GM23338 (cell line): ENCODE measurements around the gene SLC10A3. TPM values are rescaled to one million over a fixed set of nuclear protein-coding genes. Genes with fewer than 3 reads are reported as not detected.

Source experiments
- CREB1 ChIP-seq: fragments of 250-450 bp; sonication (Bioruptor Pico); IDR thresholded peaks from 2 replicates; pipeline ENCODE4 v1.5.0; 2020; ENCODE audit warnings: low read depth, mild to moderate bottlenecking, moderate library complexity
- EZH2phosphoT487 ChIP-seq: fragments of 200-600 bp; sonication (generic); IDR thresholded peaks from one replicate; pipeline ENCODE4 v1.8.1; 2018; ENCODE audit warnings: antibody characterized with exemption; ENCODE audit not compliant: unreplicated experiment
- NANOG ChIP-seq: IDR thresholded peaks from 2 replicates; pipeline ENCODE4 v1.6.1; 2016; ENCODE audit warnings: antibody characterized with exemption, borderline replicate concordance
- POLR2AphosphoS5 ChIP-seq: IDR thresholded peaks from 2 replicates; pipeline ENCODE4 v1.6.1; 2016; ENCODE audit warnings: antibody characterized with exemption, low read depth
- STAT1 ChIP-seq: IDR thresholded peaks from one replicate; pipeline ENCODE4 v1.6.1; 2016; ENCODE audit warnings: antibody characterized with exemption; ENCODE audit not compliant: unreplicated experiment
- ZNF114 ChIP-seq: fragments of 250-450 bp; sonication (Bioruptor Pico); IDR thresholded peaks from 2 replicates; pipeline ENCODE4 v1.5.0; 2020; ENCODE audit warnings: mild to moderate bottlenecking, moderate library complexity
- ZNF331 ChIP-seq: fragments of 250-450 bp; sonication (Bioruptor Pico); IDR thresholded peaks from 2 replicates; pipeline ENCODE4 v1.5.0; 2020; ENCODE audit warnings: low read depth, mild to moderate bottlenecking, moderate library complexity
- polyA plus RNA-seq: library from polyadenylated mRNA; unstranded; fragments of >200 nt; fragmentation: Nextera tagmentation; extraction: Ambion mirVana; gene quantifications from 2 replicates; pipeline ENCODE4 v1.2.1, GENCODE V29; 2016
- total RNA-seq: library from RNA; depleted of rRNA; stranded (reverse); fragments of >200 nt; shearing (Covaris generic); gene quantifications from 2 replicates; pipeline ENCODE4 v1.2.3, GENCODE V29; 2014
- TF ChIP-seq, protein P1 (sequence below): fragments of 250-450 bp; sonication (Bioruptor Pico); IDR thresholded peaks from 2 replicates; pipeline ENCODE4 v1.5.0; 2020; ENCODE audit warnings: mild to moderate bottlenecking, moderate library complexity
- TF ChIP-seq, protein P2 (sequence below): IDR thresholded peaks from one replicate; pipeline ENCODE4 v1.6.1; 2018; ENCODE audit warnings: antibody characterized with exemption; ENCODE audit not compliant: unreplicated experiment

The SLC10A3 gene
- total and polyA plus RNA-seq, 2 experiments from 2014 or later: 7.6 to 17.6 TPM

DNA sequence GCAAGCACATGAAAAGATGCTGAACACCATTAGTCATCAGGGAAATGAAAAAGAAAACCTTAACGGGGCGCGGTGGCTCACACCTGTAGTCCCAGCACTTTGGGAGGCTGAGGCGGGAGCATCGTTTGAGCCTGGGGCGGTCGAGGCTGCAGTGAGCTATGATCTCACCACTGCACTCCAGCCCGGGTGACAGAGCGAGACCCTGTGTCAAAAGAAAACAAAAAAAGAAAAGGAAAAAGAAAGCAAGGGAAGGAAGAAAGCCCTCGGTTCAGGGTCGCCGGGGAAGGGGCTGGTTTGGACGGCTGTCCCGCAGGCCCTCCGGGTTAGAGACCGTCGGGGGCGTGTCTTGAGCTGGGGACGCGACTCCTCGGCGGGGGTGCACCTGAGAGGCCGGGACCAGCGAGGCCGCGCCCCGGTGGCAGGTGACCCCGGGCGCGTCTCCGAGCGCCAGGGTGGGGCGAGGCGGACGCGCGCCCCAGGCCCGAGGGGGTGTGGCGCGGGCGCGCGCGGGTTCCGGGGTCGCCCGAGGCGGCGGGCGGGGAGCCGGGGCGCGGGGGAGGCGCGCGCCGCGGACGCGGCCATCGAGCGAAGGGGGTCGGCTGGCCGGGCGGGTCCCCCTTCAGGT lies 32.8 kb downstream of the SLC10A3 start (continued):
- TF ChIP-seq, protein P1, sequence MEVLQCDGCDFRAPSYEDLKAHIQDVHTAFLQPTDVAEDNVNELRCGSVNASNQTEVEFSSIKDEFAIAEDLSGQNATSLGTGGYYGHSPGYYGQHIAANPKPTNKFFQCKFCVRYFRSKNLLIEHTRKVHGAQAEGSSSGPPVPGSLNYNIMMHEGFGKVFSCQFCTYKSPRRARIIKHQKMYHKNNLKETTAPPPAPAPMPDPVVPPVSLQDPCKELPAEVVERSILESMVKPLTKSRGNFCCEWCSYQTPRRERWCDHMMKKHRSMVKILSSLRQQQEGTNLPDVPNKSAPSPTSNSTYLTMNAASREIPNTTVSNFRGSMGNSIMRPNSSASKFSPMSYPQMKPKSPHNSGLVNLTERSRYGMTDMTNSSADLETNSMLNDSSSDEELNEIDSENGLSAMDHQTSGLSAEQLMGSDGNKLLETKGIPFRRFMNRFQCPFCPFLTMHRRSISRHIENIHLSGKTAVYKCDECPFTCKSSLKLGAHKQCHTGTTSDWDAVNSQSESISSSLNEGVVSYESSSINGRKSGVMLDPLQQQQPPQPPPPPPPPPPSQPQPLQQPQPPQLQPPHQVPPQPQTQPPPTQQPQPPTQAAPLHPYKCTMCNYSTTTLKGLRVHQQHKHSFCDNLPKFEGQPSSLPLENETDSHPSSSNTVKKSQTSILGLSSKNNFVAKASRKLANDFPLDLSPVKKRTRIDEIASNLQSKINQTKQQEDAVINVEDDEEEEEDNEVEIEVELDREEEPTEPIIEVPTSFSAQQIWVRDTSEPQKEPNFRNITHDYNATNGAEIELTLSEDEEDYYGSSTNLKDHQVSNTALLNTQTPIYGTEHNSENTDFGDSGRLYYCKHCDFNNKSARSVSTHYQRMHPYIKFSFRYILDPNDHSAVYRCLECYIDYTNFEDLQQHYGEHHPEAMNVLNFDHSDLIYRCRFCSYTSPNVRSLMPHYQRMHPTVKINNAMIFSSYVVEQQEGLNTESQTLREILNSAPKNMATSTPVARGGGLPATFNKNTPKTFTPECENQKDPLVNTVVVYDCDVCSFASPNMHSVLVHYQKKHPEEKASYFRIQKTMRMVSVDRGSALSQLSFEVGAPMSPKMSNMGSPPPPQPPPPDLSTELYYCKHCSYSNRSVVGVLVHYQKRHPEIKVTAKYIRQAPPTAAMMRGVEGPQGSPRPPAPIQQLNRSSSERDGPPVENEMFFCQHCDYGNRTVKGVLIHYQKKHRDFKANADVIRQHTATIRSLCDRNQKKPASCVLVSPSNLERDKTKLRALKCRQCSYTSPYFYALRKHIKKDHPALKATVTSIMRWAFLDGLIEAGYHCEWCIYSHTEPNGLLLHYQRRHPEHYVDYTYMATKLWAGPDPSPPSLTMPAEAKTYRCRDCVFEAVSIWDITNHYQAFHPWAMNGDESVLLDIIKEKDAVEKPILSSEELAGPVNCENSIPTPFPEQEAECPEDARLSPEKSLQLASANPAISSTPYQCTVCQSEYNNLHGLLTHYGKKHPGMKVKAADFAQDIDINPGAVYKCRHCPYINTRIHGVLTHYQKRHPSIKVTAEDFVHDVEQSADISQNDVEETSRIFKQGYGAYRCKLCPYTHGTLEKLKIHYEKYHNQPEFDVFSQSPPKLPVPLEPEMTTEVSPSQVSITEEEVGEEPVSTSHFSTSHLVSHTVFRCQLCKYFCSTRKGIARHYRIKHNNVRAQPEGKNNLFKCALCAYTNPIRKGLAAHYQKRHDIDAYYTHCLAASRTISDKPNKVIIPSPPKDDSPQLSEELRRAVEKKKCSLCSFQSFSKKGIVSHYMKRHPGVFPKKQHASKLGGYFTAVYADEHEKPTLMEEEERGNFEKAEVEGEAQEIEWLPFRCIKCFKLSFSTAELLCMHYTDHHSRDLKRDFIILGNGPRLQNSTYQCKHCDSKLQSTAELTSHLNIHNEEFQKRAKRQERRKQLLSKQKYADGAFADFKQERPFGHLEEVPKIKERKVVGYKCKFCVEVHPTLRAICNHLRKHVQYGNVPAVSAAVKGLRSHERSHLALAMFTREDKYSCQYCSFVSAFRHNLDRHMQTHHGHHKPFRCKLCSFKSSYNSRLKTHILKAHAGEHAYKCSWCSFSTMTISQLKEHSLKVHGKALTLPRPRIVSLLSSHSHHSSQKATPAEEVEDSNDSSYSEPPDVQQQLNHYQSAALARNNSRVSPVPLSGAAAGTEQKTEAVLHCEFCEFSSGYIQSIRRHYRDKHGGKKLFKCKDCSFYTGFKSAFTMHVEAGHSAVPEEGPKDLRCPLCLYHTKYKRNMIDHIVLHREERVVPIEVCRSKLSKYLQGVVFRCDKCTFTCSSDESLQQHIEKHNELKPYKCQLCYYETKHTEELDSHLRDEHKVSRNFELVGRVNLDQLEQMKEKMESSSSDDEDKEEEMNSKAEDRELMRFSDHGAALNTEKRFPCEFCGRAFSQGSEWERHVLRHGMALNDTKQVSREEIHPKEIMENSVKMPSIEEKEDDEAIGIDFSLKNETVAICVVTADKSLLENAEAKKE (CRISPR knock-in tag): no peak
- TF ChIP-seq ZNF331 (CRISPR knock-in tag) (no peak), CREB1 (CRISPR knock-in tag) (no peak), POLR2AphosphoS5 (no peak), EZH2phosphoT487 (no peak), STAT1 (no peak), ZNF114 (CRISPR knock-in tag) (no peak), NANOG (no peak)
- TF ChIP-seq, protein P2, sequence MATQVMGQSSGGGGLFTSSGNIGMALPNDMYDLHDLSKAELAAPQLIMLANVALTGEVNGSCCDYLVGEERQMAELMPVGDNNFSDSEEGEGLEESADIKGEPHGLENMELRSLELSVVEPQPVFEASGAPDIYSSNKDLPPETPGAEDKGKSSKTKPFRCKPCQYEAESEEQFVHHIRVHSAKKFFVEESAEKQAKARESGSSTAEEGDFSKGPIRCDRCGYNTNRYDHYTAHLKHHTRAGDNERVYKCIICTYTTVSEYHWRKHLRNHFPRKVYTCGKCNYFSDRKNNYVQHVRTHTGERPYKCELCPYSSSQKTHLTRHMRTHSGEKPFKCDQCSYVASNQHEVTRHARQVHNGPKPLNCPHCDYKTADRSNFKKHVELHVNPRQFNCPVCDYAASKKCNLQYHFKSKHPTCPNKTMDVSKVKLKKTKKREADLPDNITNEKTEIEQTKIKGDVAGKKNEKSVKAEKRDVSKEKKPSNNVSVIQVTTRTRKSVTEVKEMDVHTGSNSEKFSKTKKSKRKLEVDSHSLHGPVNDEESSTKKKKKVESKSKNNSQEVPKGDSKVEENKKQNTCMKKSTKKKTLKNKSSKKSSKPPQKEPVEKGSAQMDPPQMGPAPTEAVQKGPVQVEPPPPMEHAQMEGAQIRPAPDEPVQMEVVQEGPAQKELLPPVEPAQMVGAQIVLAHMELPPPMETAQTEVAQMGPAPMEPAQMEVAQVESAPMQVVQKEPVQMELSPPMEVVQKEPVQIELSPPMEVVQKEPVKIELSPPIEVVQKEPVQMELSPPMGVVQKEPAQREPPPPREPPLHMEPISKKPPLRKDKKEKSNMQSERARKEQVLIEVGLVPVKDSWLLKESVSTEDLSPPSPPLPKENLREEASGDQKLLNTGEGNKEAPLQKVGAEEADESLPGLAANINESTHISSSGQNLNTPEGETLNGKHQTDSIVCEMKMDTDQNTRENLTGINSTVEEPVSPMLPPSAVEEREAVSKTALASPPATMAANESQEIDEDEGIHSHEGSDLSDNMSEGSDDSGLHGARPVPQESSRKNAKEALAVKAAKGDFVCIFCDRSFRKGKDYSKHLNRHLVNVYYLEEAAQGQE: no peak
